SIG-M5 treated with dmso at 0.1 percent for 504 hours (cell line): ENCODE results near the gene TBC1D22A.

Experiments
- DNase-seq: peaks from one replicate; lab custom pipeline; 2025; ENCODE audit not compliant: unreplicated experiment; lab: John Stamatoyannopoulos, UW

The TBC1D22A gene

GRCh38 chr22:47089796-47090460 is 327.5 kb downstream of the TBC1D22A start:
- DNase-seq: no peak

DNA sequence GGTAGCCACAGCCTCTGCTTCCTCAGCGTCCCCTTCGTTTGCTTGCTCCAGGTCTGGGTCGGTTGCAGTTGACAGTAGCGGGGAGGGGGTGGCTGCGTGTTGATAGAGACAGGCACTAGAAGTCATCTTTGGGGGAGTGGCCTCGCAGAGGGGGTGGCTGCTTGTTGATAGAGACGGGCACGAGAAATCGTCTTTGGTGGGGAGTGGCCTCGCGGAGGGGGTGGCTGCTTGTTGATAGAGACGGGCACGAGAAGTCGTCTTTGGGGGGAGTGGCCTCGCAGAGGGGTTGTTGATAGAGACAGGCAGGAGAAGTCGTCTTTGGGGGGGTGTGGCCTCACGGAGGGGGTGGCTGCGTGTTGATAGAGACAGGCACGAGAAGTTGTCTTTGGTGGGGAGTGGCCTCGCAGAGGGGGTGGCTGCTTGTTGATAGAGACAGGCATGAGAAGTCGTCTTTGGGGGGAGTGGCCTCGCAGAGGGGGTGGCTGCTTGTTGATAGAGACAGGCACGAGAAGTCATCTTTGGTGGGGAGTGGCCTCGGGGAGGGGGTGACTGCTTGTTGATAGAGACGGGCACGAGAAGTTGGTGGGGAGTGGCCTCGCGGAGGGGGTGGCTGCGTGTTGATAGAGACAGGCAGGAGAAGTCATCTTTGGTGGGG is 328.3 kb downstream of the TBC1D22A start:
- no peak for DNase-seq

DNA sequence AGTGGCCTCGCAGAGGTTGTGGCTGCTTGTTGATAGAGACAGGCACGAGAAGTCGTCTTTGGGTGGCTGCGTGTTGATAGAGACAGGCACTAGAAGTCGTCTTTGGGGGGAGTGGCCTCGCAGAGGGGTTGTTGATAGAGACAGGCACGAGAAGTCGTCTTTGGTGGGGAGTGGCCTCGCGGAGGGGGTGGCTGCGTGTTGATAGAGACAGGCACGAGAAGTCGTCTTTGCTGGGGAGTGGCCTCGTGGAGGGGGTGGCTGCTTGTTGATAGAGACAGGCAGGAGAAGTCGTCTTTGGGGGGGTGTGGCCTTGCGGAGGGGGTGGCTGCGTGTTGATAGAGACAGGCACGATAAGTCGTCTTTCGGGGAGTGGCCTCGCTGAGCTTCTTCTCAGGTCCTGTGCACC is 328.8 kb downstream of the TBC1D22A start:
- no peak for DNase-seq

DNA sequence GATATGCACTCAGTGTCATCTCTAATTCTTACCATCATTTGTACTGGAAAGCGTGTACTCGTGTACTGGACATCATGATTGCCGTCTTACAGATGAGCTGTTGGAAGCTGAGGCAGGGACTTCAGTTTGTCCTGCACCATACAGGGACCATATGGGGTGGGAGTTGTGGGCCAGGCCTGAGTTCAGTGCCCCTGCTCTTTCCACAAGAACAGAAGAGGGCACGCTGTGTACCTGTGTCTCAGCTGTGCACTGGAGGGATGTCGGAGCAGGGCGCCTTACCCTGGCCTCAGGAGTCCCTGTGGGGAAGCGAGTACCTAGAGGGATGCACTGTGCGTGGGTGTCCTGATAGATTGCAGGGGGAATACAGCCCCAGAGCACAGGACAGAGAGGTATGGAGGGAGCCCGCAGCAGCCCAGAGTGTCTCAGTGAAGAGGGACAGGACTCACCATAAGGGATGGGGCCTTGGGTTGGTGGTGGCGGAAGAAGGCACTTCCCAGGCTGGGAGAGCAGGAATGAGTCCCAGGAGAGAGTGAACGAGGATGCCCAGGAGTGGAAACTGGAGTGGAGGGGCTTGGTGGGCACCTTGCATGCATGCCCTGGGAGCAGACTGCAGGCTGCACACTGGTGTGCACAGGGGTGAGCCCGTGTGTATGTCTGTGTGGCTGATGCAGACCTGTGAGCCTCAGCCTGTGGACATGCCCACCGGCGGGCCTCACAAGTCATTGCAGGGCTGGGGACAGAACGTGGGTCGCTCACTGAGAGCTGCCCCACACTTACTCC is 329.7 kb downstream of the TBC1D22A start:
- no peak for DNase-seq

- no peak for DNase-seq
Observed at GRCh38 chr22:47092896-47093311, 330.5 kb downstream of the TBC1D22A start.

DNA sequence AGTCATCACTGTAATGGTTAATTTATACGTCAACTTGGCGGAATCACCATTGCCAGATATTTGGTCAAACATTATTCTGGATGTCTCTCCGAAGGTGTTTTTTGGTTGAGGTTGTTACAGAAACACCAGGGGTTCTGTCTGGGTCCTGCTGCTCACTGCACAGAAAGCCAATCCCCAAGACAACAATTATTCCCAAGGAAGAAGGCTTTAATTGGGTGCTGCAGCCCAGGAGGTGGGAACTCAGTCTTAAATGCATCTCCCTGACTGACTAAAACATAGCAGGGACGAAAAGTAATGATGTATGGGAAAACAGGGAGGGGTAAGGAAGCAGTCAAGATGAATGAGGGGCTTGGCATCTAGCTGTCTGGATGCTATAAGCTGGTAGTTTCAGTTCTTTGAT is 331.3 kb downstream of the TBC1D22A start:
- DNase-seq: no peak

DNA sequence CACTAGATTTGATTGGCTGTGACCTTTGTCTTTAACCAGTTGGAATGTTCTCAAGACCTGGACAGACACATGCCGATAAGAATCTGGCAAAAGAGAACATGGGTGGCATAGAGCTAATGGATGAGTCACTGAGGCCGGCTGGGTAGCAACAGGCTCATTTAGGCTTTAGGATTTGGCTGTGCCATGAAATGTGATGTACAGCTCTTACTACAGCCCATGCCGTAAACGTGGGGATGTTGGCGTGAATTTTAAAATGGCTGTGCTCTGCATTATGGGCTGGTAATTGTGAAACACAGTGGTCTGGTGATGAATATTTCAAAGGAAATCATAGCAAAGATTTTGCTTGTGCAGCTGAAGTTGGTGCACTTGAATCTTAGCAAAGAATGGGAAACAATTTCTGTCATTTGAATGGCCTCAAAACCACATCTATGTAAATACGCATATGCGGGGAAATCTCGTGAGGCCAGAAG is 332.4 kb downstream of the TBC1D22A start:
- DNase-seq: no peak

- DNase-seq: no peak
Observed at GRCh38 chr22:47095395-47096122, 333.1 kb downstream of the TBC1D22A start.

- no peak for DNase-seq
Observed at GRCh38 chr22:47098121-47098520, 335.7 kb downstream of the TBC1D22A start.

DNA sequence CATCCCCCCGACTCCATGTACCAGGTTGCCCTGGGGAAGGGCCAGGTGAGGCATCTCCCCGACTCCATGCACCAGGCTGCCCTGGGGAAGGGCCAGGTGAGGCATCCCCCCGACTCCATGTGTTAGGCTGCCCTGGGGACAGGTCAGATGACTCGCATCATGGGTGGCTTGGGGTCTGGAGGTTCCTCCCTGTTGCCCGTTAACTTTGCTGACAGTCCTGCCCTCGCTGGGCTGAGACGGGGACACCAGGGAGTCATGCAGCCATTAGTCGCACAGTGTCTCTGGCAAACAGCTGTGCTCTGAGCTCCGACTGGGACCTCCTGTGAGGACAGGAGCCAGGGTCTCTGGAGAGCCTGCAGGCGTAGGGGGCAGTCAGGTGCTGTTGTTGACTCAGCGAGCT is 336.1 kb downstream of the TBC1D22A start:
- DNase-seq: no peak

DNA sequence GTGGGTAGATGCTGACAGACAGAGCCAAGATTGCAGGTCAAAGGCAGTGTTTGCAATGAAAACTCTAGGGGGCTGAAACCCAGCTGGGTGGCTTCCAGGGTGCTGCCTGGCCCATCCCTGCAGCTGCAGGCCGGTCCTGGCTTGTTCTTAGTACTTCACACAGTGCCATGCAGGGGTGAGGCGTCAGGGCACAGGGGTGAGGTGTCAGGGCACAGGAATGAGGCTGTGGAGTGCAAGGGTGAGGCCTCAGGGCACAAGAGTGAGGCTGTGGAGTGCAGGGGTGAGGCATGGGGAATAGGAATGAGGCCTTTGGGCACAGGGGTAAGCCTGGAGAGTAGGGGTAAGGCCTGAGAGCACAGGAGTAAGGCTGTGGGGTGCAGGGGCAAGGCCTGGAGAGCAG is 337.6 kb downstream of the TBC1D22A start:
- no peak for DNase-seq

DNA sequence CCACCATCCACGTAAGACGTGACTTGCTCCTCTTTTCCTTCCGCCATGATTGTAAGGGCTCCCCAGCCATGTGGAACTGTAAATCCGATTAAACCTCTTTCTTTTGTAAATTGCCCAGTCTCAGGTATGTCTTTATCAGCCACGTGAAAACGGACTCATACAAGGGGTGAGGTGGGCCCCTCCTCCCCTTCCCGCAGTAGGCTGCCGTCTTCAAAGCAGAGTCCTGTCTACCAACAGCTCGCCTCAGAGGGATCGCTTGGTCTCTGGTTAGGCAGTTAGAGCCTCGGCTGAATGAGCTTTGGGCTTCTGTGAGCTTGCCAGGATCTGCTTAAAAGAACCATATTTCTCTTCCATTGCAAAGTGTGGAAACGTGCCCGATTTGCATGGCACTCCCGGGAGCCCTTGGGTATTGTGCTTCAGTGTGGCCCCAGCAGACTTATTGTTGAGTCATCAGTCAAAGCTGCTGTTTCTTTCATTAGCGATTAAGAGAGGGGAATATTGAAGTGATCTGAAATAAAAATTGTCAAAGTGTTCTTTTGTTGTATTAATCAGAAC is 338.3 kb downstream of the TBC1D22A start:
- DNase-seq: no peak

DNA sequence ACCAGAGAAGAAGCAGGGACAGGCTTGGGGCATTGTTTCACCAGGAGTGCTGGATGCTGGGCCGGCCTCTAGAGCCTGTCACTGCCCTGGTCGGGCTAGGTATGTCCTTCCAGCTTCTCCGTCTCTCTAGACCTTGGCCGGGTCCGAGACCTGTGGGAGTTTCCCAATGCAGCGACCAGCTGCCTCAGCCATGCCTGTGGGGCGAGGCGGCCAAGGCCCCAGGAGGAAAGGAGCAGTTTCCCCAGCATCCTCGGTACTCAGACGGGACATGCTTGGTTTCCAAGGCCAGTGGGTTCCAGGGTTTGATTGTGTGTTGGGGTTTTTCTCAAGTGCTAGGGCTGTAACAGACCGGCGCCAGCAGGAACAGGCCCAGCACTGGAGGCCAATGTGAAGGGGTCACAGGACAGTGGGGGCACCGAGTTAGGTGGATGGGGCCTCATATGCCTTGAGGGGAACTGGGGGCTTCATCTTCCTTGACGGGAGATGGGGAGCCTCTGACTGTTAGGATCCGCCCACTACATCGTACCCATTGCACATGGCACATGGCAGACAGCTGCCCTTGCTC is 339.0 kb downstream of the TBC1D22A start:
- DNase-seq: no peak

- DNase-seq: no peak
Observed at GRCh38 chr22:47102081-47102480, 339.6 kb downstream of the TBC1D22A start.

- no peak for DNase-seq
Observed at GRCh38 chr22:47102648-47103047, 340.2 kb downstream of the TBC1D22A start.

DNA sequence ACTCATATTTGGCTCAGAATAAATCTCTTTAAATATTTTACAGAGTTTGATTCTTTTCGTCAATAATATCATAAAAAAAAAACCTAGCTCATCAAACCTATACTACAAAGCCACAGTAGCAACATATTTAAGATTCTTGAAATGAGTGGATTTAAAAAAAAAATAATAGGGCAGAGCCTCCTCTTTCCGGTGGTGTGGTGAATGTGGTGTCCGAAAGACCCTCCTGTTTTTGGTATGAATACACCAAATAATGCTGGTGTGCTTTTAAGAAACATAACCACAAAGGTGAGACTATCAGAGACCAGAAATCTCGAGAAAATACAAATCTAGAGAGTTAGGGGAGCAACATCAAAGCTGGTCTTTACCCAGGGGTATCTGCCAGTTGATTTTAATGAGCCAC is 342.6 kb downstream of the TBC1D22A start:
- no peak for DNase-seq

DNA sequence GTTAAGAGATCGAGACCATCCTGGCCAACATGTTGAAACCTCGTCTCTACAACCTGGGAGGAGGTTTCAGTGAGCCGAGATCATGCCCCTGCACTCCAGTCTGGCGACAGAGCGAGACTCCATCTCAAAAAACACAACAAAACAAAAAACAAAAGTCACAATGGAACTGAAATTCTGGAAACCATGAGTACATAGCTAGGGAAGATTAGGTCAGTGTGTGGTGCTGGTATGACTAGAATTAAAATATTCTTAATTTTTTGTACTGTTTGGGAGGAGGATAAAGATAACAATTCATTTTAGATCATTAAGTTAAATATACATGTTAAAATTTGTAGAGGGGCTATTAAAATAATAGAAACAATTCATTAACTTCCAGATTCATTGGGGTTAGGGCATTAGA is 344.4 kb downstream of the TBC1D22A start:
- no peak for DNase-seq

- no peak for DNase-seq
Observed at GRCh38 chr22:47107431-47107830, 345.0 kb downstream of the TBC1D22A start.

GRCh38 chr22:47110817-47111443 is 348.5 kb downstream of the TBC1D22A start:
- no peak for DNase-seq
